Gastrocnemius medialis (tissue), 4 donors: ENCODE results near the gene GPX3. TPM values are rescaled to one million over a fixed set of nuclear protein-coding genes. Genes with fewer than 3 reads are reported as not detected.
A peak's percentile ranks its signal among the peaks of the same experiment; 100 is the strongest.

ENCODE experiments used
- ATAC-seq, 2 donors: fragments of 150-250 bp; one replicate each; pipeline ENCODE4 v1.9.1; 2016
- DNase-seq, 2 donors: peaks; one replicate each; pipeline ENCODE4 v3.0.0-alpha.2; 2019
- H3K27ac ChIP-seq, 4 donors: fragments of 200-600 bp; sonication (generic); 1 replicate in 1 of 4; 2 replicates in 3 of 4; pipeline ENCODE4 v1.5.1; 2016 to 2018; ENCODE audit warnings: mild to moderate bottlenecking in 2 of 4, moderate library complexity in 1 of 4
- H3K27me3 ChIP-seq, 3 donors: fragments of 200-600 bp; sonication (generic) in 2 of 3; 1 replicate in 1 of 3; 2 replicates in 2 of 3; pipeline versions ENCODE4 v1.5.1 to v1.6.0; 2016 to 2019; ENCODE audit warnings: mild to moderate bottlenecking in 1 of 3, moderate library complexity in 1 of 3
- H3K36me3 ChIP-seq, 2 donors: fragments of 200-600 bp; sonication (generic) in 1 of 2; one replicate each; pipeline ENCODE4 v1.5.1; 2017 to 2018
- H3K4me1 ChIP-seq, 2 donors: fragments of 200-600 bp; sonication (generic) in 1 of 2; one replicate each; pipeline ENCODE4 v1.5.1; 2016 to 2017; ENCODE audit warnings: mild to moderate bottlenecking in 2 of 2
- H3K4me3 ChIP-seq, 4 donors: fragments of 200-600 bp; sonication (generic) in 3 of 4; 1 replicate in 1 of 4; 2 replicates in 3 of 4; pipeline ENCODE4 v1.5.1; 2016 to 2019; ENCODE audit warnings: mild to moderate bottlenecking in 2 of 4
- H3K9me3 ChIP-seq, 3 donors: fragments of 200-600 bp; sonication (generic) in 2 of 3; 1 replicate in 1 of 3; 2 replicates in 2 of 3; pipeline ENCODE4 v1.5.1; 2016 to 2019
- POLR2A ChIP-seq, 2 donors: fragments of 450-650 bp; IDR thresholded peaks; one replicate each; pipeline ENCODE4 v1.6.1; 2017; ENCODE audit warnings: antibody characterized with exemption in 2 of 2, mild to moderate bottlenecking in 2 of 2, moderate library complexity in 2 of 2
- in situ Hi-C, 4 donors: fragments of 200-750 bp; cut with MboI; loops; one replicate each; pipeline versions ENCODE4 v1.15.0 to v1.8.0; 2017; ENCODE audit warnings: low sequenced_read_pairs in 4 of 4
- intact Hi-C: fragments of 100-400 bp; cut with DNase I; formaldehyde crosslinking; loops from one replicate; pipeline ENCODE4 v1.15.1; 2023; ENCODE audit warnings: low total_unique reads
- total RNA-seq, 4 donors: library from RNA; depleted of rRNA; stranded (reverse); fragments of >200 nt; gene quantifications; one replicate each; pipeline versions ENCODE4 v1.1.0 to v1.2.3, GENCODE V29; 2016
- TF ChIP-seq, protein P1 (sequence below), 5 experiments: fragments of 450-650 bp in 3 of 5; fragments of 200-600 bp in 2 of 5; sonication (generic) in 2 of 5; IDR thresholded peaks in 4 of 5; conservative IDR thresholded peaks in 1 of 5; 1 replicate in 4 of 5; 2 replicates in 1 of 5; pipeline ENCODE4 v1.5.1; 2016 to 2019; ENCODE audit warnings: antibody characterized with exemption in 5 of 5, mild to moderate bottlenecking in 3 of 5, moderate library complexity in 3 of 5

The GPX3 gene
- total RNA-seq, 4 donors from 2014 or later: 504 to 1,227 (median 655) TPM

DNA sequence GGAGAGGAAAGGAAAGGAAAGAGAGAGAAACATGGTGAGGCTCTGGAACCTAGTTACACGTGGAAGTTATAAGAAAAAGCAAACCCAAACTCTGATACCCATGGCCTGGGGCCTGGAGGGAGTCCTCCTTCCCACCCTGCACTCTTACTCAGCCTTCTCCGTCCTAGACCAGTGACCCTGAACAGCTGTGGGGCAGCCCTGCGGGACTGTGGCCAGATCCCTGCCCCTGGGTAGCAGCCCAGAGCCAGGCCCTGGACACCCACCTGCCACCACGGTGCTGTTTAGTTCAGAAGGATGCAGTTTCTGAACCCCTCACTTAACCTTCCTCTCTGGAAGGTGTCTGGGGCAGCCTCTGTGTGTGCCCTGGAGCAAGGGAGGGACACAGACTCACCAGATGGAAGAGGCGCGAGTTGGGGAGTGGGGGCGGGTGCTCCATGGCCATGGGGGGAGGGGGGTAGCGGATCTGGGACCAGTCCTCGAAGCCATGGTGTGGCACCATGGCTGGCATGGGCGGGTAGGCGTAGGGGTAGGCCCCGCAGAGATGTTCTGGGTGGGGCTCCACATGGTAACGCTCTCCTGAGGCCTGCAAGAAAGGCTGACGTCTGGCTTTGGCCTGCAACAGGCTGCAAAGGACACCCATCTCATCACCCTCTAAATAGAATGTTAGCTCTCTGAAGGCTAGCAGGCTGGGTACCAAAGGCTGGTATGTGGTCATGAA lies 13.0 kb downstream of the GPX3 start:
- Histone ChIP-seq H3K36me3 (peaks cover 0 to 69% of the 10 kb centered on the region in 2 donors), H3K27me3 (no peaks in the 10 kb centered on the region), H3K27ac (peak overlapping the region; percentile 88 to 98 (median 94)), H3K4me1 (peaks cover 38 to 40% of the 10 kb centered on the region in 2 donors), H3K4me3 (no peak overlapping the region), H3K9me3 (no peaks in the 10 kb centered on the region)
- TF ChIP-seq, protein P1, sequence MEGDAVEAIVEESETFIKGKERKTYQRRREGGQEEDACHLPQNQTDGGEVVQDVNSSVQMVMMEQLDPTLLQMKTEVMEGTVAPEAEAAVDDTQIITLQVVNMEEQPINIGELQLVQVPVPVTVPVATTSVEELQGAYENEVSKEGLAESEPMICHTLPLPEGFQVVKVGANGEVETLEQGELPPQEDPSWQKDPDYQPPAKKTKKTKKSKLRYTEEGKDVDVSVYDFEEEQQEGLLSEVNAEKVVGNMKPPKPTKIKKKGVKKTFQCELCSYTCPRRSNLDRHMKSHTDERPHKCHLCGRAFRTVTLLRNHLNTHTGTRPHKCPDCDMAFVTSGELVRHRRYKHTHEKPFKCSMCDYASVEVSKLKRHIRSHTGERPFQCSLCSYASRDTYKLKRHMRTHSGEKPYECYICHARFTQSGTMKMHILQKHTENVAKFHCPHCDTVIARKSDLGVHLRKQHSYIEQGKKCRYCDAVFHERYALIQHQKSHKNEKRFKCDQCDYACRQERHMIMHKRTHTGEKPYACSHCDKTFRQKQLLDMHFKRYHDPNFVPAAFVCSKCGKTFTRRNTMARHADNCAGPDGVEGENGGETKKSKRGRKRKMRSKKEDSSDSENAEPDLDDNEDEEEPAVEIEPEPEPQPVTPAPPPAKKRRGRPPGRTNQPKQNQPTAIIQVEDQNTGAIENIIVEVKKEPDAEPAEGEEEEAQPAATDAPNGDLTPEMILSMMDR (IDR thresholded peaks at IDR 0.05 in 4 of 5, conservative IDR thresholded peaks at IDR 0.05 in 1 of 5): no peak
- TF ChIP-seq POLR2A (IDR thresholded peaks at IDR 0.05): no peak
- DNase-seq (peak in 1 of 2 donors; percentile 45), ATAC-seq (no peak)
- intact Hi-C loops (no loop called here), in situ Hi-C loops (no loop called here)

DNA sequence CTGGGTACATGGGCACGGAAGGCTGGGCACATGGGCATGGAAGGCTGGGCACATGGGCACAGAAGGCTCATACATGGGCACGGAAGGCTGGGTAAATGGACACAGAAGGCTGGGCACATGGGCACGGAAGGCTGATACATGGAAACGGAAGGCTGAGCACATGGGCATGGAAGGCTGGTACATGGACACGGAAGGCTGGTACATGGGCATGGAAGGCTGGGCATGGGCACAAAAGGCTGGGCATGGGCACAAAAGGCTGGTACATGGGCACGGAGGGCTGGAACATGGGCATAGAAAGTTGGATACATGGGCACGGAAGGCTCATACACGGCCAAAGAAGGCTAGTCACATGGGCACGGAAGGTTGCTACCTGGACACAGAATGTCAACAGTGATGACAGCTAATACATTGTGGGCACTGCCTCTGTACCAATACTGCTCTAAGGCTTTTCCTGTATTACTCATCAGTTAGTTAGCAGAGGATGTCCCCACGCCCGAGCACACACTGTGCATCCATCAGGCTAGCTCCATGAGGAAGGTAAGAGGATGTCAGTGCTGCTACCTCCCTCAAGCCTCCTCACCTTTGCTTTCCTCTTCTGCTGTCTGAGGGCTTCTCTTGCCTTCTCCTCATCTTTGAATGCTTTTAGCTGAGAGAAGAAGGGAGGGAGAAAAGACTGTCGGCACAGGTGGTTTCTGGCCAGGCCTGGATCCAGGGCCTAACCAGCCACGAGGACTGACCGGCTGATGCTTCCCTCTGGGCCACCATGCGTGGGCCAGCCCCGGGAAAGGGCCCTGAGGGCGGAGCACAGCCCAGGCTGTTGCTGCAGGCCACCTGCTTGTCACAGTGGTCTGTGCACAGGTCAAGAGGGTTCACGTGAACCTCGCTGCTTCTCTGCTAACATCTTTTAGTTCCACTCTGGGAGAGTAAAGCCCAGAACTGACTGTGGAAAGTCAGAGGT lies 14.3 kb downstream of the GPX3 start:
- Histone ChIP-seq H3K27me3 (no peaks in the 10 kb centered on the region), H3K4me1 (peaks cover 48 to 49% of the 10 kb centered on the region in 2 donors), H3K9me3 (no peaks in the 10 kb centered on the region), H3K36me3 (peaks cover 0 to 55% of the 10 kb centered on the region in 2 donors), H3K4me3 (no peak overlapping the region), H3K27ac (peak overlapping the region; percentile 88 to 98 (median 95))
- in situ Hi-C loops (no loop called here), intact Hi-C loops (loop anchor here (5.0 kb wide), 1 partner anchor 203 kb away; no protein-coding TSS in a partner anchor)
- ATAC-seq (no peak), DNase-seq (no peak)
- TF ChIP-seq POLR2A (IDR thresholded peaks at IDR 0.05): no peak
- TF ChIP-seq, protein P1 (IDR thresholded peaks at IDR 0.05 in 4 of 5, conservative IDR thresholded peaks at IDR 0.05 in 1 of 5): no peak

DNA sequence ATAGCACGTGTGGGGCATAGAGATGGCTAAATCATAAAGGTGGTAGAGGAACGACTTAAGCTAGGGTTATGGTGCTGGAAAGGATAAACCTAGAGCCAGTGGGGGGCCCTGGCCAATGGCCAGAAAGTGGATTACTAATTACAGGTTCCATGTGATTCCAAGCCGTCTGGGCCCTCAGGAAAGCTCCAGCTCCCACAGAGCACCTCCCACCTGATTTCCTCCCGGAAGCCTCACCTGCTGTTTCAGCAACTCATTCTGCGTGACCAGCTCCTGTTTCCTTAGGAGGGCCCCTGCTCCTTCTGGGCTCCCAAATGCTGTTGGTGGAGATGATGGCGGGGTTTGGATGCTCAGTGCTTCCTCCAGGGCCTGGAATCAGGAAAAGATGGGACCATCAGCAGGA lies 16.2 kb downstream of the GPX3 start:
- DNase-seq: no peak
- H3K27ac ChIP-seq: peak overlapping the region; percentile 88 to 98 (median 95)
- in situ Hi-C loops (no loop called here), intact Hi-C loops (loop anchor here (5.0 kb wide), 1 partner anchor 201 kb away; no protein-coding TSS in a partner anchor)
- H3K4me1 ChIP-seq: peaks cover 48% of the 10 kb centered on the region in 2 donors
- ATAC-seq: no peak
- TF ChIP-seq, protein P1 (IDR thresholded peaks at IDR 0.05 in 4 of 5, conservative IDR thresholded peaks at IDR 0.05 in 1 of 5): no peak
- TF ChIP-seq POLR2A (IDR thresholded peaks at IDR 0.05): no peak
- H3K9me3 ChIP-seq: no peaks in the 10 kb centered on the region
- H3K36me3 ChIP-seq: peaks cover 0 to 54% of the 10 kb centered on the region in 2 donors
- no peaks in the 10 kb centered on the region for H3K27me3 ChIP-seq
- H3K4me3 ChIP-seq: no peak overlapping the region

DNA sequence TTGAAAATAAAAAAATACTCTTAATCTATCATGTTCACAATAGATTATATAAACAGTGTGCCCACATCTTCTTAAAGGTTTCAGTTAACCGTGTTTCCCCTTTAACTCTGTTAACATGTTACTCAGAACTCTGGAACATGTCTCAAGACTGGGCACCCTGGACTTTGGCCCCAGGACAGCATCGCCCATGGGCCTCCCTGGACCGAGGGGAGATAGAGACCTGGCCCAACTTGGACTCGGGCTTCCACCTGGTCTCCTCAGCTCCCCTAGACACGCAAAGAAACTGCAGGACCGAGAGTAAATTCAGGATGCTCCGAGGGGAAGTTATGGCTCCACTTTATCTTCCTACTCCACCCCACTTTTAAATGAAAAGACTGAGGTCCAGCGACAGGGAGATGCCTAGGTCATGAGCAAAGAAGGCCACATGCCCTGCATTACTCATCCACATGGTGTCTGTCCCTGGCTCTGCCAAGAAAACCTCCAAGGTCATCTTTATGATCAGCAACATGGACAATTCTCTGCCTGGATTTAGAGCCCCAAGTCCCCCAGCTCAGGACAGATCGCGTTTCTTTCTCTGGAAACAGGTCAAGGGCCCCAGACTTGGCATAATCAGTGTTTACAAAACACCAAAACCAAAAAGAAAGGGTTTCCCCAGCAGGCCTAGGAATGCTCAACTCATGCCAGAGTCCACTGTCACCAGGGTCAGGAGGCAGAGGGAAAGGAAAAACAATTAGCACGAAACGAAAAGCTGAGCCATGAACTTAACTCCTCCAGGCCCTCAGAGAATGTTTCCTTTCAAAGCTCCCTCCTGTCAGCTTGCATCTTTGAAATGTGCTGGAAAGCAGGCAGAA lies 17.4 kb downstream of the GPX3 start:
- Histone ChIP-seq H3K4me1 (peaks cover 48 to 54% of the 10 kb centered on the region in 2 donors), H3K4me3 (no peak overlapping the region), H3K27me3 (no peaks in the 10 kb centered on the region), H3K36me3 (peaks cover 0 to 53% of the 10 kb centered on the region in 2 donors), H3K27ac (peak overlapping the region; percentile 88 to 98 (median 95)), H3K9me3 (no peaks in the 10 kb centered on the region)
- ATAC-seq (peak; percentile 41 to 54), DNase-seq (peak; percentile 81 to 84)
- in situ Hi-C loops: no loop called here
- TF ChIP-seq, protein P1 (IDR thresholded peaks at IDR 0.05 in 4 of 5, conservative IDR thresholded peaks at IDR 0.05 in 1 of 5): no peak
- peak in 1 of 2 donors; percentile 41 for TF ChIP-seq POLR2A (IDR thresholded peaks at IDR 0.05)
- intact Hi-C loops: loop anchor here (2.0 to 5.0 kb wide), 2 partner anchors 200 to 791 kb away; no protein-coding TSS in a partner anchor
